Measurements from ENCODE around the gene ZMYM1.
A peak's percentile ranks its signal among the peaks of the same experiment; 100 is the strongest.

Gene ZMYM1

GRCh38 chr1:35079003-35079930 lies at the start of gene ZMYM1:
TSS of gene ZMYM1 (plus strand) at chr1:35079385. CDS start at chr1:35093988, 14,603 bp downstream.
- peak; percentile 1 for TF ChIP-seq CTCF (IDR thresholded peaks at IDR 0.05; ENCODE audit: extremely low read depth, insufficient read depth, missing control alignments)

GRCh38 chr1:35029761-35030160 lies 49.4 kb upstream of the ZMYM1 start:
- in situ Hi-C loops (cut with MboI; ENCODE audit: low pct_unique_long_range_greater_than_20kb, low sequenced_read_pairs, unreplicated experiment): no loop called here
- no peak for DNase-seq (ENCODE audit: low spot score)
- TF ChIP-seq CTCF (IDR thresholded peaks at IDR 0.05; ENCODE audit: extremely low read depth, insufficient read depth, missing control alignments): no peak

More at GRCh38 chr1:35079003-35079930, at the start of gene ZMYM1:
- in situ Hi-C loops (cut with MboI; ENCODE audit: low pct_unique_long_range_greater_than_20kb, low sequenced_read_pairs, unreplicated experiment): no loop called here
- peak; percentile 89 for DNase-seq (ENCODE audit: low spot score)

GRCh38 chr1:35030338-35030737 lies 48.8 kb upstream of the ZMYM1 start:
- in situ Hi-C loops (cut with MboI; ENCODE audit: low pct_unique_long_range_greater_than_20kb, low sequenced_read_pairs, unreplicated experiment): no loop called here
- no peak for DNase-seq (ENCODE audit: low spot score)
- no peak for TF ChIP-seq CTCF (IDR thresholded peaks at IDR 0.05; ENCODE audit: extremely low read depth, insufficient read depth, missing control alignments)

- DNase-seq (ENCODE audit: low spot score): peak; percentile 44
- in situ Hi-C loops (cut with MboI; ENCODE audit: low pct_unique_long_range_greater_than_20kb, low sequenced_read_pairs, unreplicated experiment): no loop called here
- no peak for TF ChIP-seq CTCF (IDR thresholded peaks at IDR 0.05; ENCODE audit: extremely low read depth, insufficient read depth, missing control alignments)
Measured at GRCh38 chr1:35030756-35031446, 48.3 kb upstream of the ZMYM1 start.

- no peak for TF ChIP-seq CTCF (IDR thresholded peaks at IDR 0.05; ENCODE audit: extremely low read depth, insufficient read depth, missing control alignments)
- in situ Hi-C loops (cut with MboI; ENCODE audit: low pct_unique_long_range_greater_than_20kb, low sequenced_read_pairs, unreplicated experiment): no loop called here
Measured at GRCh38 chr1:35032384-35032739, 46.8 kb upstream of the ZMYM1 start.

GRCh38 chr1:35033346-35033745 lies 45.8 kb upstream of the ZMYM1 start:
- DNase-seq (ENCODE audit: low spot score): no peak
- no peak for TF ChIP-seq CTCF (IDR thresholded peaks at IDR 0.05; ENCODE audit: extremely low read depth, insufficient read depth, missing control alignments)
- in situ Hi-C loops (cut with MboI; ENCODE audit: low pct_unique_long_range_greater_than_20kb, low sequenced_read_pairs, unreplicated experiment): no loop called here

More at GRCh38 chr1:35032384-35032739, 46.8 kb upstream of the ZMYM1 start:
- DNase-seq (ENCODE audit: low spot score): no peak
